Loucy (cell line): ENCODE data around the gene ARHGAP31.

Experiments used
- CTCF ChIP-seq: fragments of 200-600 bp; sonication (generic); conservative IDR thresholded peaks from 2 replicates; pipeline ENCODE4 v1.5.1; 2014; ENCODE audit warnings: mild to moderate bottlenecking, antibody characterized with exemption, low read length
- EZH2phosphoT487 ChIP-seq: fragments of 200-600 bp; IDR thresholded peaks from 2 replicates; pipeline ENCODE4 v1.6.1; 2018; ENCODE audit warnings: antibody characterized with exemption, mild to moderate bottlenecking, moderate library complexity, borderline replicate concordance

- no peak for TF ChIP-seq CTCF
- no peak for TF ChIP-seq EZH2phosphoT487
These were observed at the start of gene ARHGAP31 for GRCh38 chr3:119293871-119294695.
